B cell (primary cell): ENCODE measurements around the gene UNC5B. TPM values are rescaled to one million over a fixed set of nuclear protein-coding genes. Genes with fewer than 3 reads are reported as not detected.

Source experiments
- ATAC-seq: fragments of 200-7000 bp; cut with Tn5 transposase; one replicate; pipeline ENCODE4 v1.10.0; 2021; ENCODE audit warnings: low read depth, mild to moderate bottlenecking, moderate number of reproducible peaks, moderate library complexity
- CTCF ChIA-PET: fragments of 350-600 bp; sonication (Branson Sonifier 250); formaldehyde crosslinking; loops from one replicate; lab custom pipeline; 2021; ENCODE audit warnings: antibody characterized with exemption, inconsistent platforms; lab: Charles Lee
- POLR2A ChIA-PET: fragments of 350-600 bp; sonication (Branson Sonifier 250); formaldehyde crosslinking; loops from one replicate; lab custom pipeline; 2021; ENCODE audit warnings: antibody characterized with exemption; lab: Charles Lee
- DNase-seq: peaks from one replicate; pipeline ENCODE4 v3.0.0; 2013
- H2AFZ ChIP-seq: 2 replicates; pipeline ENCODE4 v1.6.1; 2012; ENCODE audit warnings: mild to moderate bottlenecking, low read depth, low read length; ENCODE audit not compliant: insufficient read depth, poor library complexity, severe bottlenecking
- H3K27ac ChIP-seq, 2 donors: 1 replicate in 1 of 2; 2 replicates in 1 of 2; pipeline ENCODE4 v1.5.1; 2012 to 2013; ENCODE audit warnings: low read length in 2 of 2, mild to moderate bottlenecking in 2 of 2, moderate library complexity in 1 of 2
- H3K27me3 ChIP-seq, 4 experiments: fragments of 200-600 bp in 1 of 4; sonication (generic) in 1 of 4; replicated peaks in 1 of 4; 1 replicate in 2 of 4; 2 replicates in 2 of 4; pipeline versions ENCODE4 v1.6.1 to v1.7.0; 2013 to 2016; ENCODE audit warnings: low read length in 3 of 4, mild to moderate bottlenecking in 2 of 4, mixed read lengths in 1 of 4, moderate library complexity in 1 of 4; ENCODE audit not compliant: insufficient read depth in 4 of 4, control insufficient read depth in 3 of 4; ENCODE audit errors: control extremely low read depth in 1 of 4
- H3K36me3 ChIP-seq, 2 experiments: replicated peaks in 1 of 2; 1 replicate in 1 of 2; 2 replicates in 1 of 2; pipeline versions ENCODE4 v1.6.1 to v1.7.1; 2013; ENCODE audit warnings: low read length in 1 of 2; ENCODE audit not compliant: insufficient read depth in 2 of 2, control insufficient read depth in 1 of 2; ENCODE audit errors: control extremely low read depth in 1 of 2, extremely low read depth in 1 of 2
- H3K4me1 ChIP-seq, 2 donors: fragments of 200-600 bp in 1 of 2; sonication (generic) in 1 of 2; 1 replicate in 1 of 2; 2 replicates in 1 of 2; pipeline versions ENCODE4 v1.5.1 to v1.6.1; 2013 to 2017; ENCODE audit warnings: low read length in 2 of 2; ENCODE audit not compliant: control insufficient read depth in 2 of 2, insufficient read depth in 2 of 2
- H3K4me2 ChIP-seq: replicated peaks from 2 replicates; pipeline ENCODE3; 2012; ENCODE audit warnings: mild to moderate bottlenecking, low read depth, low read length; ENCODE audit not compliant: poor library complexity, severe bottlenecking
- H3K4me3 ChIP-seq, 5 experiments: fragments of 200-600 bp in 1 of 5; sonication (generic) in 1 of 5; 1 replicate in 3 of 5; 2 replicates in 2 of 5; pipeline versions ENCODE4 v1.5.1 to v1.7.0; 2011 to 2016; ENCODE audit warnings: low read length in 4 of 5, mild to moderate bottlenecking in 4 of 5, low read depth in 2 of 5, control low read depth in 1 of 5, moderate library complexity in 1 of 5; ENCODE audit not compliant: insufficient read depth in 1 of 5; ENCODE audit errors: control extremely low read depth in 1 of 5, extremely low read depth in 1 of 5
- H3K79me2 ChIP-seq: fragments of 200-600 bp; sonication (generic); one replicate; pipeline ENCODE4 v1.6.0; 2016; ENCODE audit warnings: low read length; ENCODE audit not compliant: control insufficient read depth, insufficient read depth
- H3K9ac ChIP-seq: fragments of 200-600 bp; sonication (generic); 2 replicates; pipeline ENCODE4 v1.6.1; 2017; ENCODE audit warnings: mild to moderate bottlenecking, low read length, moderate library complexity
- H3K9me3 ChIP-seq, 3 donors: one replicate each; pipeline versions ENCODE4 v1.6.1 to v1.7.1; 2013; ENCODE audit warnings: low read length in 2 of 3; ENCODE audit not compliant: control insufficient read depth in 2 of 3, insufficient read depth in 1 of 3; ENCODE audit errors: control extremely low read depth in 1 of 3
- H4K20me1 ChIP-seq: 2 replicates; pipeline ENCODE4 v1.6.0; 2012; ENCODE audit warnings: mild to moderate bottlenecking, low read length; ENCODE audit not compliant: insufficient read depth, control insufficient read depth, poor library complexity, severe bottlenecking
- H3K27ac Mint-ChIP-seq: one replicate; pipeline ENCODE4 v1.8.0; 2021; ENCODE audit warnings: mixed read lengths
- H3K27me3 Mint-ChIP-seq: one replicate; pipeline ENCODE4 v1.8.0; 2021; ENCODE audit warnings: mixed read lengths
- H3K4me1 Mint-ChIP-seq: one replicate; pipeline ENCODE4 v1.8.0; 2021; ENCODE audit warnings: mixed read lengths
- H3K4me3 Mint-ChIP-seq: one replicate; pipeline ENCODE4 v1.8.0; 2021; ENCODE audit warnings: mixed read lengths
- H3K9me3 Mint-ChIP-seq: one replicate; pipeline ENCODE4 v1.8.0; 2022; ENCODE audit warnings: mixed read lengths; ENCODE audit not compliant: insufficient read depth
- CTCF ChIP-seq: fragments of 200-600 bp; IDR thresholded peaks from one replicate; pipeline ENCODE4 v1.8.0; 2022; ENCODE audit warnings: antibody characterized with exemption, mild to moderate bottlenecking
- EZH2 ChIP-seq: IDR thresholded peaks from 2 replicates; pipeline ENCODE4 v1.6.1; 2012; ENCODE audit warnings: borderline replicate concordance, low read depth, mild to moderate bottlenecking, moderate library complexity, low read length; ENCODE audit not compliant: insufficient read depth, poor library complexity, severe bottlenecking
- WGBS: methylation state at CpG from one replicate; pipeline ENCODE4 v1.1.5; 2013; ENCODE audit warnings: missing lambda C conversion rate; ENCODE audit not compliant: insufficient coverage; 5-methylcytosine and 5-hydroxymethylcytosine counted together
- intact Hi-C: fragments of 100-400 bp; cut with micrococcal nuclease; formaldehyde crosslinking; loops from one replicate; pipeline ENCODE4 v1.10.0; 2022
- polyA plus RNA-seq: library from polyadenylated mRNA; depleted of rRNA; stranded (reverse); fragments of >200 nt; gene quantifications from 2 replicates; pipeline ENCODE4 v1.2.3, GENCODE V29; 2012
- total RNA-seq, 2 donors: library from RNA; stranded (reverse); fragments of 120-200 nt in 1 of 2; gene quantifications; 1 replicate in 1 of 2; 2 replicates in 1 of 2; pipeline versions ENCODE4 v1.2.3 to v1.2.4, GENCODE V29; 2013 to 2022

The UNC5B gene
- total and polyA plus RNA-seq, 2 donors (not counting 1 experiment from before 2014, with no cell fraction given) = not detected

GRCh38 chr10:71284544-71285179, 72.3 kb downstream of the UNC5B start:
- Histone ChIP-seq H3K9ac (no peak overlapping the region), H3K4me3 (no peak overlapping the region), H3K4me2 (no peak overlapping the region), H3K36me3 (no peaks in the 10 kb centered on the region), H3K27ac (no peak overlapping the region), H2AFZ (peak overlapping the region; percentile 10), H3K9me3 (peaks cover 0 to 7% (median 0%) of the 10 kb centered on the region in 3 donors), H3K4me1 (no peaks in the 10 kb centered on the region), H4K20me1 (no peaks in the 10 kb centered on the region), H3K27me3 (no peaks in the 10 kb centered on the region), H3K79me2 (no peaks in the 10 kb centered on the region)
- no peak for TF ChIP-seq CTCF
- TF ChIP-seq EZH2 = no peak
- ChIA-PET POLR2A (no interaction called here), CTCF (interaction anchor here (0.6 to 3.3 kb wide), 9 partner anchors 9 to 971 kb away, joined by 3 to 17 read pairs (median 4); no protein-coding TSS in a partner anchor)
- no peak overlapping the region for H3K27ac Mint-ChIP-seq
- WGBS = 73% methylated on average over 6 of the region's 19 CpGs
- H3K4me3 Mint-ChIP-seq = no peak overlapping the region
- ATAC-seq = no peak
- intact Hi-C loops = loop anchor here (2.0 kb wide), 1 partner anchor 360 kb away; no protein-coding TSS in a partner anchor
- DNase-seq = no peak
- peaks cover 3% of the 10 kb centered on the region for H3K4me1 Mint-ChIP-seq
- H3K9me3 Mint-ChIP-seq = no peaks in the 10 kb centered on the region
- no peaks in the 10 kb centered on the region for H3K27me3 Mint-ChIP-seq

- no peak overlapping the region for H3K9ac ChIP-seq
- intact Hi-C loops = loop anchor here (2.0 kb wide), 1 partner anchor 360 kb away; no protein-coding TSS in a partner anchor
- no peaks in the 10 kb centered on the region for H3K27me3 ChIP-seq
- H3K36me3 ChIP-seq = no peaks in the 10 kb centered on the region
- DNase-seq (peak; percentile 42), ATAC-seq (peak; percentile 56)
- ChIA-PET CTCF (interaction anchor here (1.2 to 3.3 kb wide), 8 partner anchors 9 to 364 kb away, joined by 3 to 17 read pairs (median 4); no protein-coding TSS in a partner anchor), POLR2A (no interaction called here)
- Mint-ChIP-seq H3K9me3 (no peaks in the 10 kb centered on the region), H3K27ac (no peak overlapping the region), H3K4me3 (no peak overlapping the region), H3K4me1 (peaks cover 5% of the 10 kb centered on the region), H3K27me3 (no peaks in the 10 kb centered on the region)
- H3K27ac ChIP-seq = no peak overlapping the region
- TF ChIP-seq EZH2 (no peak), CTCF (peak; percentile 70)
- H3K4me1 ChIP-seq = no peaks in the 10 kb centered on the region
- H2AFZ ChIP-seq = peak overlapping the region; percentile 10
- H3K4me3 ChIP-seq = no peak overlapping the region
- H4K20me1 ChIP-seq = no peaks in the 10 kb centered on the region
- no peak overlapping the region for H3K4me2 ChIP-seq
- H3K9me3 ChIP-seq = peaks cover 0 to 7% (median 0%) of the 10 kb centered on the region in 3 donors
- 57% methylated on average over 11 of the region's 11 CpGs for WGBS
- no peaks in the 10 kb centered on the region for H3K79me2 ChIP-seq
Measured at GRCh38 chr10:71285180-71285545, 72.8 kb downstream of the UNC5B start.
